Muscle of arm (tissue), 12 donors: ENCODE measurements around the gene KIF11. TPM values are rescaled to one million over a fixed set of nuclear protein-coding genes. Genes with fewer than 3 reads are reported as not detected.

ENCODE experiments used
- DNase-seq: peaks from one replicate; pipeline ENCODE4 v3.0.0-alpha.2; 2013
- polyA plus RNA-seq, 12 donors: library from polyadenylated mRNA; unstranded; fragments of 120-200 nt; gene quantifications; one replicate each; pipeline ENCODE4 v1.2.1, GENCODE V29; 2013; ENCODE audit not compliant: insufficient read length in 12 of 12

Gene KIF11
- polyA plus RNA-seq, 12 donors = 11.6 to 28.4 (median 18.1) TPM; not detected in 1

DNA sequence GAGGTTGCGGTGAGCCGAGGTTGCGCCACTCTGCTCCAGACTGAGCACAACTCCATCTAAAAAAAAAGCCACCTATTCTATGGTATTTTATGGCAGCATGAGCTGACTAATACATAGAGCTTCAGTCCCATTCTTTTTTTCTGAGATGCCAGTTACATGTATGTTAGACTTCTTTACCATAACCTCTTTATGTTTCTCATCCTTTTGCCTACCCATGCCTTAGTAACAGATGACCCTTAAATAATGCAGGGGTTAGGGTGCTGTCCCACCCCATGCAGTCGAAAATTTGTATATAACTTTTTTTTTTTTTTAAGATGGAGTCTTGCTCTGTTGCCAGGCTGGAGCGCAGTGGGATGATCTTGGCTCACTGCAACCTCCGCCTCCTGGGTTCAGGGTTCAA lies 74.1 kb downstream of the KIF11 start:
- DNase-seq = no peak

- DNase-seq = no peak
Observed at GRCh38 chr10:92677708-92678107, 84.8 kb downstream of the KIF11 start.

GRCh38 chr10:92678206-92678605 lies 85.3 kb downstream of the KIF11 start:
- DNase-seq = no peak

DNA sequence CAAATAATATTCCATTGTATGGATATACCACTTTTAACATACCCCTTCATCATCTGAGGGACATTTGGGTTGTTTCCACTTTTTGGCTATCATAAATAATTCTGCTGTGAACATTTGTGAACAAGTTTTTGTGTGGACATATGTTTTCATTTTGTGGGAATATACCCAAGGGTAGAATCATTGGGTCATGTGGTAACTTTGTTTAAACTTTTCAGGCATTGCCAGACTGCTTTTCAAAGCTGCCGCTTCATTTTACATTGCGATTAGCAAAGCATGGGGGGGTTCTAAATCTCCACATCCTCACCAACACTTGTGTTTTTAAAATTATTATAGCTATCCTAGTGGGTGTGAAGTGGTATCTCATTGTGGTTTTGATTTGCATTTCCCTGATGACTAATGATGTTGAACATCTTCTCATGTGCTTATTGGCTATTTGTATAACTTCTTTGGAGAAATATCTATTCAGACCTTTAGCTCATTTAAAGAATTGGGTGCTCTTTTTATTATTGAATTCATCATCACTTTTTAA lies 88.4 kb downstream of the KIF11 start:
- DNase-seq = no peak

DNA sequence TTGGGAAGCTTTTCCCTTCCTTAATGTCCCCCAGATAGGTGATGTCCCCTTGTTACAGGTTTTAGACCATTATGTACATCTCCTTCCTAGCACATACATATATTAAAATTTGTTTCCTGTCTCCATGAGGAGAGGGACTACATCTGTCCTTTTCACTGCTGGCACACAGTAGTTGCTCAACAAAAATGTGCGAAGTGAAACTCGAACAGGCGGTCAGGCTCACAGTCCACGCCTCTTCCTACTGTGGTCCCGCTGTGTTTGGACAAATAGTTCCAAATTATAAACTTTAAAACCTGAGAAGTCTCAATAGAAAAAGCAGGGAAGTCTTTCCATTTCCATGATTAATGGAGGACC lies 95.6 kb downstream of the KIF11 start:
- DNase-seq = no peak

GRCh38 chr10:92688927-92689662 lies 96.2 kb downstream of the KIF11 start:
- DNase-seq = no peak

DNA sequence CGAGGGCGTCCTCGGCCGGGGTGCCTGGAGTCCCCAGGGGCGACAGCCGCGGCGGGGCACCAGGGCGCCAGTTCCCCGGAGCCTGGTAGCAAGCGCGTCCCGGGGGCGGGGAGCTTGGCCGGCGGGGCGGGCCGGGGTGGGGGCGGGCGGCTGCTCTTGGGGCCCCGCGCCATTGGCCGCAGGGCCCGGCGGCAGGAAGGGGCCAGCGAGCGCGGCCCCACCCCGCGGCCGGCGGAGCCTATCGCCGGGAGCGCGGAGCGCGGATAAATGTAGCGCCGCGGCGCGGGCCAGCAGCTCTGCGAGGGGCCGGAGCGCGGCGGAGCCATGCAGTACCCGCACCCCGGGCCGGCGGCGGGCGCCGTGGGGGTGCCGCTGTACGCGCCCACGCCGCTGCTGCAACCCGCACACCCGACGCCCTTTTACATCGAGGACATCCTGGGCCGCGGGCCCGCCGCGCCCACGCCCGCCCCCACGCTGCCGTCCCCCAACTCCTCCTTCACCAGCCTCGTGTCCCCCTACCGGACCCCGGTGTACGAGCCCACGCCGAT lies 96.8 kb downstream of the KIF11 start, which contains the start of gene HHEX:
Gene HHEX (plus strand): TSS at position 293 of the 548 bp plus-strand sequence. CDS start 32 bp downstream, at position 325.
- no peak for DNase-seq

DNA sequence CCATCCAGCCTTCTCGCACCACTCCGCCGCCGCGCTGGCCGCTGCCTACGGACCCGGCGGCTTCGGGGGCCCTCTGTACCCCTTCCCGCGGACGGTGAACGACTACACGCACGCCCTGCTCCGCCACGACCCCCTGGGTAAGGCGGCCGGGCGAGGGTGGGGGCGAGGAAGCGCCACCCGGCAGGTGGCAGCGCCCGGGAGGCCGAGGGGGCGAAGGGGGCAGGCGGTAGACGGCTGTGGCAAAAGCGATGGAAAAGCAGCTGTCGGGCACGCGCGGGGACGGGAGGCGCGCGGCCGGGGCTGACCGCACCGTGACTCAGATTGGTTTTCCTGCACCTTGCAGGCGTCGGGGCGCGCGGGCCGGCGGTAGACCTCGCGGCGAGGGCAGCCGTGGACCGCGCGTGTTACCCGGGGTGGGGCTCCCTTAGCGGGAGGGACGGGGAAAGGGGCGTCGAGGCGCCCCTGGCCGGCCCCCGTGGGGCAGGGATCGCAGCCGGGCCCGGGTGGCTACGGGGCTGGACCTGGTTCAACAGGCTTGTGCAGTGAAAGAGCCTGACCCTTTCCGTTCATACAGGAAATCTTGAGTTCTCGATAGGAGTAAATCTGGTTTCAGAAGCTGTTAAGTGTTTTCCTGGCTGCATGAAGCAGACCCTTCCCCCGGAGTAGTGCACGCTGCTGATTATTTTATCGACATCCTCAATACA lies 97.4 kb downstream of the KIF11 start:
- no peak for DNase-seq

DNA sequence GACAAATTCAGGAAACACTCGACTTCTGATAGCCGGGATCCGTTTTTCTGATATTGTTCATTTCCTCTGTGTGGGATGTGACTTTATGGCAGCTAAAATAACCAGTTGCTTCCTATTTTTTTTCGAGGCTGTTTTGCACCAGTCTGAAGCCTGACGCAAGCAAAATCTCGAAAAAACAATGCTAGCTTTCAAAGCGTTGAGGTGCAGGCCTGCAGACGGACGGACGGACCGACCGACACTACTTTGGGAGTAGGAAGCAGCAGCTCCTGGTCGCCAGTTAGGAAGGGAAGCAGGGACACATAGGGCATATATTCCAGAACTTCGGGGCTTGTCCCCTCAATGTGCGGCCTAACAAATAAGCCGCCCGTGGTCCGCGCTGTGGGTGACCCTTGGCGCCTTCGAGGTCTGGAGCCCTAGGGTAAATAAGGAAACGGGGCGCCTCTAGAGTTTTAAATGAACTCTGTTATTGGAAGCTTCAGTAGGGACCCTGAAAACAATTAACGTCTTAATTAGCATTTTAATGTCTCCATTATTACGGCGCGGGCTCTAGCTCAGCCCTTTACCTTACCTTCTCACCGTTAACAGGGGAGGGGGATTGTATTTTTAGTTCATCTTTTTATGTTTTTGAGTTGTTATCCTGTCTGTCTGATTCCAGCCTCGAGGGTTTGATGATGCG lies 98.1 kb downstream of the KIF11 start:
- no peak for DNase-seq

- no peak for DNase-seq
Observed at GRCh38 chr10:92691591-92692079, 98.7 kb downstream of the KIF11 start.

- no peak for DNase-seq
Observed at GRCh38 chr10:92692080-92692671, 99.2 kb downstream of the KIF11 start.

GRCh38 chr10:92692697-92693533 lies 100.0 kb downstream of the KIF11 start:
- no peak for DNase-seq

GRCh38 chr10:92693534-92693893 lies 100.6 kb downstream of the KIF11 start:
- no peak for DNase-seq

GRCh38 chr10:92695679-92696605 lies 103.0 kb downstream of the KIF11 start:
- no peak for DNase-seq

- no peak for DNase-seq
Observed at GRCh38 chr10:92696606-92697383, 103.9 kb downstream of the KIF11 start.

- DNase-seq = no peak
Observed at GRCh38 chr10:92697663-92698511, 105.0 kb downstream of the KIF11 start.

DNA sequence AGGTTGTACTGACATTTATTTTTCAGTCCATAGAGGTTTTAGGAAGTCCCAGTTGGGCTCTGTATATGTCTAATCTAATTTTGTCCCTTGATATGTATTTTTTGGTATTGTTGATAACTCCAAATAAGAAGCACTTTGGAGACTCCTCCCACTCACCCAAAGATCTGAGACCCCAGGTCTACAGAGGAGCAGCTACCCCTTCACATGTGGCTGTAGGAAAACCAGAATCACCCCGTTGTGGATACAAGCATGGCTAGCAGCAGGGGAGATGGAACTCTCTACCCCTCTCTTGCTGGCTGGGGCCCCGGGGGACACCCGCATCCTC lies 106.2 kb downstream of the KIF11 start:
- no peak for DNase-seq
